Fibroblast of lung (primary cell): Measurements from ENCODE around the gene KRT75.

Experiments used
- EZH2 ChIP-seq: IDR thresholded peaks from 2 replicates; pipeline ENCODE4 v1.5.1; 2012; ENCODE audit warnings: low read length, control low read depth, mild to moderate bottlenecking; ENCODE audit errors: missing control alignments
- TF ChIP-seq, protein P1 (sequence below), 2 donors: IDR thresholded peaks in 1 of 2; conservative IDR thresholded peaks in 1 of 2; 1 replicate in 1 of 2; 2 replicates in 1 of 2; pipeline ENCODE4 v1.5.1; 2011 to 2012; ENCODE audit warnings: low read length in 2 of 2, control low read depth in 1 of 2, inconsistent platforms in 1 of 2, low read depth in 1 of 2, mild to moderate bottlenecking in 1 of 2

DNA sequence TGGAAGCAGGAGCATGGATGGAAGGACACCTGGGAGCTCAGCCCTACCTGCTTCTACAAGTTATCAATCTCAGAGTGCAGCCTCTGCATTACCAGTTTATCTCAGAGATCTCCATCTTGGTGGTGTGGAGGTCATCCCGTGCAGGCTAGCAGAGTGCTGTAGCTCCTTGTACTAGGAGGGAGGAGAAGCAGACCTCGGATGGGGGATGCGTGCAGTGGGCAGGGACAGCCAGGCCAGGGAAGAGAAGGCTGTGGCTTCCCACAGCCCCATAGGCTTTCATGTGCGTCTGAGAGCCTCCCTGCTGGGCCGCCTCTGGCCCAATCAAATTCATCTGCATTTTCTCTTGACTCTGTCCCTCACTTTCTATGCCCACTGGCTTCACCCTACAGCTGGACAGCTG lies 19.2 kb downstream of the KRT75 start:
- TF ChIP-seq, protein P1, sequence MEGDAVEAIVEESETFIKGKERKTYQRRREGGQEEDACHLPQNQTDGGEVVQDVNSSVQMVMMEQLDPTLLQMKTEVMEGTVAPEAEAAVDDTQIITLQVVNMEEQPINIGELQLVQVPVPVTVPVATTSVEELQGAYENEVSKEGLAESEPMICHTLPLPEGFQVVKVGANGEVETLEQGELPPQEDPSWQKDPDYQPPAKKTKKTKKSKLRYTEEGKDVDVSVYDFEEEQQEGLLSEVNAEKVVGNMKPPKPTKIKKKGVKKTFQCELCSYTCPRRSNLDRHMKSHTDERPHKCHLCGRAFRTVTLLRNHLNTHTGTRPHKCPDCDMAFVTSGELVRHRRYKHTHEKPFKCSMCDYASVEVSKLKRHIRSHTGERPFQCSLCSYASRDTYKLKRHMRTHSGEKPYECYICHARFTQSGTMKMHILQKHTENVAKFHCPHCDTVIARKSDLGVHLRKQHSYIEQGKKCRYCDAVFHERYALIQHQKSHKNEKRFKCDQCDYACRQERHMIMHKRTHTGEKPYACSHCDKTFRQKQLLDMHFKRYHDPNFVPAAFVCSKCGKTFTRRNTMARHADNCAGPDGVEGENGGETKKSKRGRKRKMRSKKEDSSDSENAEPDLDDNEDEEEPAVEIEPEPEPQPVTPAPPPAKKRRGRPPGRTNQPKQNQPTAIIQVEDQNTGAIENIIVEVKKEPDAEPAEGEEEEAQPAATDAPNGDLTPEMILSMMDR (conservative IDR thresholded peaks at IDR 0.05 in 1 of 2, IDR thresholded peaks at IDR 0.05 in 1 of 2; ENCODE audit: low read depth in 1 of 2, low read length in 2 of 2): no peak
- TF ChIP-seq EZH2: no peak
